ENCODE measurements around the gene OR2Z1.
"Not testable (repeated sequence)": the region's sequence is repeated elsewhere in the genome, so short reads cannot be mapped to it uniquely, and the experiment has no call there.

The OR2Z1 gene

DNA sequence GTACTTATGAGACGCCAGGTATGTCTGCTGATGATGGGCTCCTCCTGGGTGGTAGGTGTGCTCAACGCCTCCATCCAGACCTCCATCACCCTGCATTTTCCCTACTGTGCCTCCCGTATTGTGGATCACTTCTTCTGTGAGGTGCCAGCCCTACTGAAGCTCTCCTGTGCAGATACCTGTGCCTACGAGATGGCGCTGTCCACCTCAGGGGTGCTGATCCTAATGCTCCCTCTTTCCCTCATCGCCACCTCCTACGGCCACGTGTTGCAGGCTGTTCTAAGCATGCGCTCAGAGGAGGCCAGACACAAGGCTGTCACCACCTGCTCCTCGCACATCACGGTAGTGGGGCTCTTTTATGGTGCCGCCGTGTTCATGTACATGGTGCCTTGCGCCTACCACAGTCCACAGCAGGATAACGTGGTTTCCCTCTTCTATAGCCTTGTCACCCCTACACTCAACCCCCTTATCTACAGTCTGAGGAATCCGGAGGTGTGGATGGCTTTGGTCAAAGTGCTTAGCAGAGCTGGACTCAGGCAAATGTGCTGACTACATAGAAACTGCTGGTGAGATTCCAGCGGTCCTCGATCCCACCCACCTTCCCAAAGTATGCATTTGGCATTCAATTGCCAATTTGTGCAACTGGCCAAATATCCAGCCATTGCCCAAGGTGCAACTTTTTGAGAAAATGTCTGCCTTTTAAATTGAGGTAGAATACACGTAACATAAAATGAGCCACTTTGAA is 10.2 kb downstream of the OR2Z1 start:
- Histone ChIP-seq H3K4me1 (no peaks in the 10 kb centered on the region), H3K36me3 (no peaks in the 10 kb centered on the region), H3K27me3 (no peaks in the 10 kb centered on the region), H3K27ac (no peak overlapping the region), H3K9me3 (no peaks in the 10 kb centered on the region), H3K4me3 (no peak overlapping the region)
- intact Hi-C loops (cut with DNase I; ENCODE audit: low total_unique reads): no loop called here
- TF ChIP-seq, protein P1, sequence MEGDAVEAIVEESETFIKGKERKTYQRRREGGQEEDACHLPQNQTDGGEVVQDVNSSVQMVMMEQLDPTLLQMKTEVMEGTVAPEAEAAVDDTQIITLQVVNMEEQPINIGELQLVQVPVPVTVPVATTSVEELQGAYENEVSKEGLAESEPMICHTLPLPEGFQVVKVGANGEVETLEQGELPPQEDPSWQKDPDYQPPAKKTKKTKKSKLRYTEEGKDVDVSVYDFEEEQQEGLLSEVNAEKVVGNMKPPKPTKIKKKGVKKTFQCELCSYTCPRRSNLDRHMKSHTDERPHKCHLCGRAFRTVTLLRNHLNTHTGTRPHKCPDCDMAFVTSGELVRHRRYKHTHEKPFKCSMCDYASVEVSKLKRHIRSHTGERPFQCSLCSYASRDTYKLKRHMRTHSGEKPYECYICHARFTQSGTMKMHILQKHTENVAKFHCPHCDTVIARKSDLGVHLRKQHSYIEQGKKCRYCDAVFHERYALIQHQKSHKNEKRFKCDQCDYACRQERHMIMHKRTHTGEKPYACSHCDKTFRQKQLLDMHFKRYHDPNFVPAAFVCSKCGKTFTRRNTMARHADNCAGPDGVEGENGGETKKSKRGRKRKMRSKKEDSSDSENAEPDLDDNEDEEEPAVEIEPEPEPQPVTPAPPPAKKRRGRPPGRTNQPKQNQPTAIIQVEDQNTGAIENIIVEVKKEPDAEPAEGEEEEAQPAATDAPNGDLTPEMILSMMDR (IDR thresholded peaks at IDR 0.05): no peak
- no peak for DNase-seq

DNA sequence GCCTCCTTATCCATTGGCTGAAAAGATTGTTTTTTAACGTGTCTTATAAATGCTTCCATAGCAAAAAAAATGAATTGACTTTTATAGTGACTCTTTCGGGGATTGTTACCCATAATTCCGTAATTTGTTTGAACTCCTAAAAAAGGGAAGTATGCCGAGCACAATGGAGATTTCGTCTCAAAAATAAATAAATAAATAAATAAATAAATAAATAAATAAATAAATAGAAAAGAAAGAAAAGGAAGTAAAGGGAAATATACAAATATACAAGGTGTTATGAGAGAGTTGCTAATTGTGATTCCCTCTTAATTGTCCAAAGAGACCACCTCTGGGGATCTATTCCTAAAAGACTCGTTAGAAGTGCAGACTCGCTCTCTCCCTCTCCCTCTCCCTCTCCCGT is 16.9 kb downstream of the OR2Z1 start:
- H3K4me3 ChIP-seq: no peak overlapping the region
- no peaks in the 10 kb centered on the region for H3K9me3 ChIP-seq
- no peaks in the 10 kb centered on the region for H3K27me3 ChIP-seq
- H3K27ac ChIP-seq: no peak overlapping the region
- TF ChIP-seq, protein P1 (IDR thresholded peaks at IDR 0.05): no peak
- no peaks in the 10 kb centered on the region for H3K4me1 ChIP-seq
- no peak for DNase-seq
- no peaks in the 10 kb centered on the region for H3K36me3 ChIP-seq
- intact Hi-C loops (cut with DNase I; ENCODE audit: low total_unique reads): no loop called here

DNA sequence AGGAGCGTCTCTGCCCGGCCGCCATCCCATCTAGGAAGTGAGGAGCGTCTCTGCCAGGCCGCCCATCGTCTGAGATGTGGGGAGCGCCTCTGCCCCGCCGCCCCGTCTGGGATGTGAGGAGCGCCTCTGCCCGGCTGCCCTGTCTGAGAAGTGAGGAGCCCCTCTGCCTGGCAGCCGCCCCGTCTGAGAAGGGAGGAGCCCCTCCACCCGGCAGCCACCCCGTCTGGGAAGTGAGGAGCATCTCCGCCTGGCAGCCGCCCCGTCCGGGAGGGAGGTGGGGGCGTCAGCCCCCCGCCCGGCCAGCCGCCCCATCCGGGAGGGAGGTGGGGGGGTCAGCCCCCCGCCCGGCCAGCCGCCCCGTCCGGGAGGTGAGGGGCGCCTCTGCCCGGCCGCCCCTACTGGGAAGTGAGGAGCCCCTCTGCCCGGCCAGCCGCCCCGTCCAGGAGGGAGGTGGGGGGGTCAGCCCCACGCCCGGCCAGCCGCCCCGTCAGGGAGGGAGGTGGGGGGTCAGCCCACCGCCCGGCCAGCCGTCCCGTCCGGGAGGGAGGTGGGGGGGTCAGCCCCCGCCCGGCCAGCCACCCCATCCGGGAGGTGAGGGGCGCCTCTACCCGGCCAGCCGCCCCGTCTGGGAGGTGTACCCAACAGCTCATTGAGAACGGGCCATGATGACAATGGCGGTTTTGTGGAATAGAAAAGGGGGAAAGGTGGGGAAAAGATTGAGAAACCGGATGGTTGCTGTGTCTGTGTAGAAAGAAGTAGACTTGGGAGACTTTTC is 18.0 kb downstream of the OR2Z1 start:
- H3K27ac ChIP-seq; H3K4me3 ChIP-seq; intact Hi-C loops (cut with DNase I; ENCODE audit: low total_unique reads); H3K36me3 ChIP-seq; H3K9me3 ChIP-seq; H3K27me3 ChIP-seq; H3K4me1 ChIP-seq; DNase-seq: not testable (repeated sequence)

DNA sequence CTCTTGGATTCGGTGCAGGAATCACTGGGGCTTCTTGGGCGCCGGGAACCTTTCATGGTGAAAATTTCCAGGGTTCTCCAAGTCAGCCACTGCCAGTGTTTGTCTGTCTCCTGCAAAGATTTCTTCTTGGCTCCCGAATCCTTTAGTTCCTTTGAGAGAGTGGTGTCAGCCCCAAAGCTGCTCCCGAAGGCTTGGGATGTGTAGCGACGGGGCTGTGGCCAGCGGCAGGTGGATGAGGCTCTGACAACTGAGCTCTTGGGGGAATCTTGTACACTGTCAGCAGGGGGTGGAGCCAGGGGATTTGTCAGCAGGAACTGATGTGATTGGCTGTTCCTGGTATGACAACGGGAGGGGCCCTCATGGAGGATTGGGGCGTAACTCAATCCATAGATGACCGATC is 45.8 kb downstream of the OR2Z1 start:
- DNase-seq: peak in 1 of 2 donors; percentile 67
- intact Hi-C loops (cut with DNase I; ENCODE audit: low total_unique reads); H3K27me3 ChIP-seq: not testable (repeated sequence)

DNA sequence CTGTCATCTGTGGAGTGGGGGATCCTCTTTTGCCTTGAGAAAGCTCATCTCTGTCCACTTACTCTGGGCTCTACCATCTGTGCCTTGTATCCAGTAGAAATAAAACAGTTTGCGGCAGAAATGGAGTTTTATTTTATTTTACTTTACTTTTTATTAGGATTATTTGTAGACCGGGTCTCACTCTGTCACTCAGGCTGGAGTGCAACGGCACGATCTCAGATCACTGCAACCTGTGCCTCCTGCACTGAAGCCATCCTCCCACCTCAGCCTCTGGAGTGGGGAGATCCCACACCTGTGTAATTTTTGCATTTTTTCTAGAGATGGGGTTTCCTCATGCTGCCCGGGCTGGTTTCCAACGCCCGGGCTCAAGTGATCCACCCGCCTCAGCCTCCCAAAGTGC is 47.8 kb downstream of the OR2Z1 start:
- H3K36me3 ChIP-seq; H3K27me3 ChIP-seq; H3K4me1 ChIP-seq; intact Hi-C loops (cut with DNase I; ENCODE audit: low total_unique reads); H3K9me3 ChIP-seq; H3K27ac ChIP-seq; H3K4me3 ChIP-seq; DNase-seq: not testable (repeated sequence)

More for the DNA sequence above, 45.8 kb downstream of the OR2Z1 start:
- not testable (repeated sequence) for H3K36me3 ChIP-seq, H3K27ac ChIP-seq, H3K4me3 ChIP-seq, H3K4me1 ChIP-seq, H3K9me3 ChIP-seq

DNA sequence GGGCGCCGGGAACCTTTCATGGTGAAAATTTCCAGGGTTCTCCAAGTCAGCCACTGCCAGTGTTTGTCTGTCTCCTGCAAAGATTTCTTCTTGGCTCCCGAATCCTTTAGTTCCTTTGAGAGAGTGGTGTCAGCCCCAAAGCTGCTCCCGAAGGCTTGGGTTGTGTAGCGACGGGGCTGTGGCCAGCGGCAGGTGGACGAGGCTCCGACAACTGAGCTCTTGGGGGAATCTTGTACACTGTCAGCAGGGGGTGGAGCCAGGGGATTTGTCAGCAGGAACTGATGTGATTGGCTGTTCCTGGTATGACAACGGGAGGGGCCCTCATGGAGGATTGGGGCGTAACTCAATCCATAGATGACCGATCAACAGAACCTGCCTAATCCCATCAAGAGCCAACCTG is 52.2 kb downstream of the OR2Z1 start:
- DNase-seq; H3K36me3 ChIP-seq; intact Hi-C loops (cut with DNase I; ENCODE audit: low total_unique reads): not testable (repeated sequence)

More for the DNA sequence above, 52.2 kb downstream of the OR2Z1 start:
- H3K4me1 ChIP-seq, H3K27ac ChIP-seq, H3K9me3 ChIP-seq, H3K27me3 ChIP-seq, H3K4me3 ChIP-seq: not testable (repeated sequence)

Data from tibial artery (tissue), 4 donors.